ENCODE measurements around the gene POLR2F. TPM values are rescaled to one million over a fixed set of nuclear protein-coding genes. Genes with fewer than 3 reads are reported as not detected.

Gene POLR2F
- total and polyA plus RNA-seq, 5 experiments from 2014 or later, result 38.0 to 172 (median 129) TPM

- H3K4me1 Mint-ChIP-seq, result peaks cover 0 to 9% (median 3%) of the 10 kb centered on the region in 4 donors
- H3K27me3 Mint-ChIP-seq, result no peaks in the 10 kb centered on the region
- DNase-seq (no peak), ATAC-seq (no peak)
- peak overlapping the region in 1 of 10 donors; percentile 41 for H3K27ac Mint-ChIP-seq
- no peak overlapping the region for H3K4me3 Mint-ChIP-seq
- H3K36me3 Mint-ChIP-seq, result peaks cover 0 to 17% (median 10%) of the 10 kb centered on the region in 3 donors
- H3K9me3 Mint-ChIP-seq, result no peaks in the 10 kb centered on the region
- POLR2A ChIA-PET, result no interaction called here
Observed at GRCh38 chr22:37976547-37976946, 23.0 kb downstream of the POLR2F start.

DNA sequence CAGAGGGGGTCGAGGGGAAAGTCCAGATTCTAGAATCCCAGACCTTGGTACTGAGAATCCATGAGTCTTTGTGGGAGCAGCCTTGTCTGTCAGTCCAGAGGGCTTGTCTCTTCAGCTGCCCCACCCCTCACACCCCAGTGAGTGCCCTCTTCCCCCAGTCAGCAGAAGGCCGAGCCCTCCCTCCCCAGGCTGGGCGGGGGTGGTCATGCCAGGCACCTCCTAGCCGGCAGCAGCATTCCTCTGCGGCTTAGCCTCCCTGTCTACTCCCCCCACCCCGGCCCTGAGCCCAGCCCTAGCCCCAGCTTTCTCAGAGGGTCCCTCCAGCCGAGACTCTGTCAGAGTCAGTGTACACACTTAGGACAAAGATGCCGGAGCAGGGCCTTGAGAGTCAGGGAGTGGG lies 26.3 kb downstream of the POLR2F start:
- Mint-ChIP-seq H3K27me3 (no peaks in the 10 kb centered on the region), H3K9me3 (no peaks in the 10 kb centered on the region), H3K4me3 (no peak overlapping the region), H3K27ac (no peak overlapping the region), H3K36me3 (peaks cover 0 to 20% (median 7%) of the 10 kb centered on the region in 3 donors), H3K4me1 (peaks cover 0 to 8% (median 2%) of the 10 kb centered on the region in 4 donors)
- POLR2A ChIA-PET, result interaction anchor here (1.3 kb wide), 1 partner anchor 17 kb away, joined by 3 read pairs; no protein-coding TSS in a partner anchor
- ATAC-seq, result no peak
- DNase-seq, result no peak

DNA sequence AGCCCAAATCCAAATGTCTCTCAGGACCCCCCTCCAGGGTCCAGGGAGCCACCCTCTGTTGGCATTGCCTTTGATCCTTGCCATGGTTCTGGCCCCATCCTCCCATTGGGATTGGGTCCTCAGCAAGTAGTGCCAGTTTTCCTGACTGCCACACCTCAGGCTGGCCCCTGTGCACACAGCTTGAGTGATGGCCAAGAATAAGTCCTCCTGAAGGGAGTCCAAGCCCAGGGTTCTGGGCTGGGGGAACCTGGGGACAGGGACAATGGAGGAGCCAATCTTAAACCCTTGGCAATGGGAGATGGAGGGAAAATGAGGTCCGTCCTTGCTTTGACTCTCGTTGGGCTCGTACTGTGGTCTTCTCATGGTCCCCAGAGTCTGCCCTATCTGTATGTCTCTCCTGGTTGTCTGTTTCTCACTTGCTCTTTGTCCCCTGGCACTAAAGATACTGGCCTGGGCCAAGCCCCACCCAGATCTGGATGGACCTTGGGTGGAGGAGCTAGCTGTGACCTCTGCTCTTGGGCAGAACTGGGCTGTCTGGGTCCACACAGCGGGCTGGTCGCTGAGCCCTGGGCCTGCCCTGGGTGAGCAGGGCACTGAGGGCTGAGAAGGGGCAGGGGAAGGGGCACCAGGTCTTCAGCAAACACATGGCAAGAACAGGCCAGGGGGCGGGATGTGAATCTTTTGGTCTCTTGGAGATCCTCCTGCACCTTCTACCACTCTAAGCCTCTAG lies 27.9 kb downstream of the POLR2F start:
- H3K4me1 Mint-ChIP-seq, result peaks cover 0 to 4% (median under 1%) of the 10 kb centered on the region in 4 donors
- ATAC-seq (no peak), DNase-seq (no peak)
- no peak overlapping the region for H3K4me3 Mint-ChIP-seq
- no peaks in the 10 kb centered on the region for H3K9me3 Mint-ChIP-seq
- H3K27ac Mint-ChIP-seq, result peak overlapping the region in 1 of 10 donors; percentile 31
- POLR2A ChIA-PET, result no interaction called here
- H3K27me3 Mint-ChIP-seq, result no peaks in the 10 kb centered on the region
- H3K36me3 Mint-ChIP-seq, result peaks cover 0 to 9% (median under 1%) of the 10 kb centered on the region in 3 donors

- Mint-ChIP-seq H3K36me3 (peaks cover 0 to 9% (median 0%) of the 10 kb centered on the region in 3 donors), H3K27ac (peak overlapping the region in 1 of 10 donors; percentile 91), H3K27me3 (no peaks in the 10 kb centered on the region), H3K4me1 (peaks cover 0 to 4% (median under 1%) of the 10 kb centered on the region in 4 donors), H3K4me3 (no peak overlapping the region), H3K9me3 (no peaks in the 10 kb centered on the region)
- ATAC-seq, result no peak
- no peak for DNase-seq
- POLR2A ChIA-PET, result no interaction called here
Observed at GRCh38 chr22:37982151-37982785, 28.8 kb downstream of the POLR2F start.

- ATAC-seq, result no peak
Observed at GRCh38 chr22:37982938-37983859, 29.7 kb downstream of the POLR2F start.

DNA sequence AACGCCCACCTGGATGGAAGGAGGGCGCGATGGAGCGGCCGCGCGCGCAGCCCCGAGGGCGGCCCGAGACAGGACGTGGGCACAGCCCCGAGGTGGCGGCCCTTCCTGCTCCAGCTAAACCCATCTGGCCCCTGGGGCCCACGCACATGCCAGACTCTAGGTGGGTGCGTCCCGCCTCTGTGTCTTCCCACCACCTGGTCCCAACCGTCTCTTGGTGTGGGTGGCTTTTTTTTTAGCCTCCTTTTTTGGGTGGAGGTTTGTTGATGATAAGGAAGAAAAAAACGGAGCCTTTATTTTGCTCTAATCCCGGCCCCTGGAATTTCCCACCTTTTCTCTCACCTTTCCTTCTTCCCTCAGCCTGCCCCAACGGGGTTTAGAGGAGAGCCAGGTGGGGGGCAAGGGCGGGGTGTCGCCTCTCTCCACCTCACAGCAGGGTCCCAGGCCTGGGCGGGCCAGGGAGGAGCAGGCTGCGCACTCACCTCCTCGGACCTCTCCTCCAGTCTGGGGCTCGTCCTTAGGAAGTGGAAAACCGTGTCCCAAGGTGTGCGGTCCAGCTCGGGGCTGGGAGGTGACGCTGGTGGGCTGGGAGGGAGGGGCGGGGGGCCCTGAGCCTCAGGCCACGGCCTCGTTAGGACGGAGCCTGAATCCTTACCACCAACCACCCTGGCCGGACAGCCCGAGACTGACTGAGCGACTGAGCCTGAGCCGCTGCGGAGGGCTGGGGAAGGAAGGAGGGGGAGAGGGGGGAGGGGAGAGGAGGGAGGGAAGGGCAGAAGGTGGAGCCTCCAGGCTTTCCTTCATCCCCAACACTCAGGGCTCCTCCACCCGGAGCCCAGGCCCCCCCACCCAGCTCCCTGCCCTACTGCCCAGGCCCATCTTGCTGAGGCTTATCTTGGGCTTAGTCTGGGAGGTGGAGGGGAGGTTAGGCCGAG lies 30.6 kb downstream of the POLR2F start, which contains the start of gene SOX10:
Gene SOX10 (minus strand): TSS at position 696 of the 932 bp plus-strand sequence. CDS start 771 bp downstream, outside the sequence.
- no peak for ATAC-seq
- H3K27ac Mint-ChIP-seq, result peak within 1 kb of the TSS in 2 of 10 donors; percentile 20 to 24
- H3K27me3 Mint-ChIP-seq, result no peaks in the 10 kb centered on the region

More at GRCh38 chr22:37982938-37983859, 29.7 kb downstream of the POLR2F start:
- Mint-ChIP-seq H3K4me1 (peaks cover 0 to 4% (median under 1%) of the 10 kb centered on the region in 4 donors), H3K27ac (peak overlapping the region in 1 of 10 donors; percentile 34), H3K27me3 (no peaks in the 10 kb centered on the region), H3K4me3 (no peak overlapping the region), H3K9me3 (no peaks in the 10 kb centered on the region), H3K36me3 (peaks cover 0 to 9% (median 0%) of the 10 kb centered on the region in 3 donors)
- POLR2A ChIA-PET, result no interaction called here
- no peak for DNase-seq

DNA sequence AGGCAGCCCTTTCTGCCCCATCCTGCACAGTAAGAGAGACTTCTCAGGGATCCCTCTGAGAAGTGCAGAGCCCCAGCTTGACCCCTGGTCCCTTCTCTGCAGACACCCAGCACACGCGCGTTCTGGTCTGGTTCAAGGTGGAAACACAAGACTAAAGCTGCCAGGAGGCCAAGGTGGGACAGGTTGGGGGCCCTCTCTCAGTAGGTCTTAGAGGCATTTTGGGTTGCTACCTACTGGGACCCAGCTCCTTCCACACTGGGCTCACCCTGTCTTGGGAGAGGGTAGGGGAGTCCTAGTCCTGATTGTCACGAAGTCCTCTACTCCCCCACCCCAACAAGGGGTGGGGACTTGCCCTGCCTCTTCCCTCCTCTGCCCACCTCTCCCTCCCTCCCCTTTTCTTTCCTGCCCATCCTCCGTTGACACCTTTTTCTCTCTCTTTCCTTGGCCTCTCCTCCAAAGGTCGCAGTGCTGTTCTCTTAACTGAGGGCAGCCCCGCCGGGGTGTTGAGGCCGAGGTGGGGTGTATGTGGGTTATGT lies 31.6 kb downstream of the POLR2F start:
- Mint-ChIP-seq H3K27me3 (no peaks in the 10 kb centered on the region), H3K4me1 (peaks cover 0 to 2% (median under 1%) of the 10 kb centered on the region in 4 donors), H3K27ac (peak overlapping the region in 1 of 10 donors; percentile 20), H3K4me3 (no peak overlapping the region), H3K9me3 (no peaks in the 10 kb centered on the region), H3K36me3 (peaks cover 0 to 9% (median 0%) of the 10 kb centered on the region in 3 donors)
- POLR2A ChIA-PET, result no interaction called here
- no peak for ATAC-seq
- no peak for DNase-seq

More for the DNA sequence above, 30.6 kb downstream of the POLR2F start, which contains the start of gene SOX10:
- POLR2A ChIA-PET, result no interaction called here
- Mint-ChIP-seq H3K4me1 (peaks cover 0 to 4% (median under 1%) of the 10 kb centered on the region in 4 donors), H3K4me3 (no peak within 1 kb of the TSS), H3K9me3 (no peaks in the 10 kb centered on the region), H3K36me3 (peaks cover 0 to 9% (median 0%) of the 10 kb centered on the region in 3 donors)
- DNase-seq, result no peak

GRCh38 chr22:37985751-37986281 lies 32.3 kb downstream of the POLR2F start:
- no peaks in the 10 kb centered on the region for H3K27me3 Mint-ChIP-seq
- peaks cover 0 to 2% (median 0%) of the 10 kb centered on the region in 4 donors for H3K4me1 Mint-ChIP-seq
- H3K9me3 Mint-ChIP-seq, result no peaks in the 10 kb centered on the region
- no peak for DNase-seq
- no peak for ATAC-seq
- H3K27ac Mint-ChIP-seq, result peak overlapping the region in 1 of 10 donors; percentile 33
- H3K4me3 Mint-ChIP-seq, result no peak overlapping the region
- POLR2A ChIA-PET, result no interaction called here
- H3K36me3 Mint-ChIP-seq, result peaks cover 0 to 7% (median 0%) of the 10 kb centered on the region in 3 donors

GRCh38 chr22:37986371-37986770 lies 32.9 kb downstream of the POLR2F start:
- Mint-ChIP-seq H3K27ac (no peak overlapping the region), H3K27me3 (no peaks in the 10 kb centered on the region), H3K4me1 (peaks cover 0 to 2% (median 0%) of the 10 kb centered on the region in 4 donors), H3K36me3 (peaks cover 0 to 4% (median 0%) of the 10 kb centered on the region in 3 donors), H3K4me3 (no peak overlapping the region), H3K9me3 (no peaks in the 10 kb centered on the region)
- POLR2A ChIA-PET, result no interaction called here
- ATAC-seq (no peak), DNase-seq (no peak)

- peak in 1 of 10 donors; percentile 24 for DNase-seq
- no peaks in the 10 kb centered on the region for H3K9me3 Mint-ChIP-seq
- peaks cover 0 to 2% (median 0%) of the 10 kb centered on the region in 3 donors for H3K36me3 Mint-ChIP-seq
- no peaks in the 10 kb centered on the region for H3K27me3 Mint-ChIP-seq
- peak overlapping the region in 1 of 10 donors; percentile 4 for H3K27ac Mint-ChIP-seq
- no peak for ATAC-seq
- POLR2A ChIA-PET, result no interaction called here
- H3K4me3 Mint-ChIP-seq, result no peak overlapping the region
- peaks cover 0 to 13% (median 7%) of the 10 kb centered on the region in 4 donors for H3K4me1 Mint-ChIP-seq
Observed at GRCh38 chr22:37989146-37990045, 35.9 kb downstream of the POLR2F start.

All from naive thymus-derived CD8-positive, alpha-beta T cell (primary cell).